Epithelial cell of proximal tubule (primary cell): Measurements from ENCODE around the gene WNT2. TPM values are rescaled to one million over a fixed set of nuclear protein-coding genes. Genes with fewer than 3 reads are reported as not detected.

Source experiments
- DNase-seq: peaks from one replicate; pipeline ENCODE4 v3.0.0-alpha.2; 2011; ENCODE audit warnings: low read depth
- H3K4me3 ChIP-seq: 2 replicates; pipeline ENCODE4 v1.5.1; 2011; ENCODE audit warnings: low read depth, mild to moderate bottlenecking, low read length
- CTCF ChIP-seq: conservative IDR thresholded peaks from 2 replicates; pipeline ENCODE4 v1.5.1; 2012; ENCODE audit warnings: low read depth, mild to moderate bottlenecking, low read length
- total RNA-seq: library from RNA; depleted of rRNA; stranded (reverse); fragments of >200 nt; gene quantifications from 2 replicates; pipeline ENCODE4 v1.2.3, GENCODE V29; 2015

The WNT2 gene
- total RNA-seq, 1 donor from 2014 or later, result not detected

DNA sequence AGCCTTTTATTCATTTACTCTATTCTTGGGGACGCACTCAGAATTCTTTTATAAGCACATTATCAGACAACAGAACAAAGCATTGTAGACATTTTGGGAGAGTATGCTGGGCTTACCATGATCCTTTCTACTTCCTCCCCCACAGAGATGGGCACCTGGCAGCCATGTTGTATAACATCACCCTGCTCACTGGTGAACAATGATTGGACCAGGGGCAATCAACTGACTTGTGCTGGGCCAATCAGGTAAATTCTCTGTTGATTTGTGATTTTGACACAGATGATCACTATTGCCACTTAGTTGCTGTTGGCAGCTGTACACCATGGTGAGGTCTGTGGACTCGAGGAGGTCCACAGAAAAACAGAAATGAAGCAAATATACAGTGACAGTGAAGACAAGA lies 43.7 kb downstream of the WNT2 start:
- TF ChIP-seq CTCF, result no peak
- no peak overlapping the region for H3K4me3 ChIP-seq
- no peak for DNase-seq

DNA sequence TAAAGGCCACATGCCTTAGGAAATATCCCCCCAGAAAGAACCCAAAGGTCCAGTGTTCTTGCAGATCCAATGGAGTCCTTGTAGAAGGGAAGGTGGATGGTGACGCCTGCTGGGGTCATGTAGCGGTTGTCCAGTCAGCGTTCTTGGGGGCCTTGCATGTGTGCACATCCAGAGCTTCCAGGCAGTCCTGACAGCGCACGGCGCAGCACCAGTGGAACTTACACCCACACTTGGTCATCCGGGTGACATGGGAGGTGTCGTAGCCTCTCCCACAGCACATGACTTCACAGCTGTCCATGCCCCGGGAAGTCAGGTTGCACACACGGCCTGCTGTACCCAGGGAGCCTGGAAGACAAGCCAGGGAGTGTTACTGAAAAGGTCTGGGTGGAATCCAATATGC lies 44.8 kb downstream of the WNT2 start:
- no peak for DNase-seq
- no peak overlapping the region for H3K4me3 ChIP-seq
- TF ChIP-seq CTCF, result no peak

DNA sequence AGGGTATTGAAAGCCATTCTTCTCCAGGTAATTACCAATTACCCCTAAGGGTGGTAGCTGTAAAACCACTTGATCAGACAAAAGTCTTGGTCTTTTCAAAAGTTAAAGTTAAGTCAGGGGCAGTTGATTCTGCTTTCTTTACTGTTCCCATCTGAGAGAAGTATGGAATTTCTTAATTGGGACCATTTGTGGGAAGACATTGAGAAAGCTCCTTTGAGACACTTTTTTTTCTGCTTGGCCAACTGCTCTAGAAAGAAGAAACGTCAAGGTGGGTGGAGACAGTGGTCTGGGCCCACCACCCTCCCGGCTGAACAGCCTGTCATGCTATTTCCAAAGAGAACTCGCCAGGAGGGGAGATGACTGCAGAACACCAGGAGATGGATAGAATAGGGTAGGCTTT lies 45.3 kb downstream of the WNT2 start:
- no peak for DNase-seq
- no peak for TF ChIP-seq CTCF
- no peak overlapping the region for H3K4me3 ChIP-seq

DNA sequence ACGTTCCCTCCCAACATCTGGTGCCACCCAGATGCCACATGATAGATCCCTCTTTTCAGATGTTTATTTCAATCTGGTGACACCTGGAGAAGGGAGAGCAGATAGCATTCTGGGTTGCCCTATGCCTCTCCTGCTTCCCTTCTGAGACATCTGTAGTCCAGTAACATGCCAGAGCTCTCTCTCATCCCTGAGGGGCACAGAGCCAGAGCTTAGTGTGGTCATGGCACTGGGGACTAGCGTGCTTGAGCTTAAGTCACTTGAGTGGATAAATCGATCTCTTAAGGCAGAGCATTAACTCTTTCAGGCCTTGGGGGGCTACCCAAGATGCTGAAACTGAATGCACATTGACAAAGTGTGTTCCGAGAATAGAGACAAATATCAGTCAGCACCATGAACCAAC lies 47.9 kb downstream of the WNT2 start:
- no peak for DNase-seq
- no peak overlapping the region for H3K4me3 ChIP-seq
- TF ChIP-seq CTCF, result no peak

GRCh38 chr7:117273814-117274225 lies 49.0 kb downstream of the WNT2 start:
- H3K4me3 ChIP-seq, result no peak overlapping the region
- TF ChIP-seq CTCF, result no peak
- no peak for DNase-seq

GRCh38 chr7:117273325-117273724 lies 49.5 kb downstream of the WNT2 start:
- no peak overlapping the region for H3K4me3 ChIP-seq
- DNase-seq, result no peak
- TF ChIP-seq CTCF, result no peak

DNA sequence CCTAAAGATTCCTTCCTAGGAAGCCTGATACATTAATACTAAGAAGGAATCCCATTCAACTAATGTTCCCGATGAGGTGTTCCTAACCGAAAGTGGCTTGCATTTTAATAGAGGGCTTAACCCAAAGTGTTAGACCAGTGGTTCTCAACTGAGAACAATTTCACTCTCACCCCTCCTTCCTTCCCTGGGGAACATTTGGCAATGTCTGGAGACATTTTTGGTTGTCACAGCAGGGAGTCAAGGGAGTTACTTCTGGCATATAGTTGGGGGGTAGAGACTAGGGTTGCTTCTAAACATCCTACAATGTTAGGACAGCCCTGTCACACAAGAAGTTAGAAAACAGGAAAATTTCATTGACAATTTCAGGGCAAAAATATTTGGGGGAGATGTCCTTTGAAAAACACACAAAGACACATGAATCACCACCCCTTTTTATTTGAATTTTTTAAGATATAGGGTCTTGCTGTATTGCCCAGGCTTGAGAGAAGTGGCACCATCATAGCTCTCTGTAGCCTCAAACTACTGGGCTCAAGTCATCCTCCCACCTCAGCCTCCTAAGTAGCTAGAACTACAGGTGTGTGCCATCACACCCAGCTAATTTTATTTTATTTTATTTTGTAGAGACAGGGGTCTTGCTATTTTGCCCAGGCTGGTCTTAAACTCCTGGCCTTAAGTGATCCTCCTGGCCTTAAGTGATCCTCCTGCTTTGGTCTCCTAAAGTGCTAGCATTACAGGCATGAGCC lies 50.7 kb downstream of the WNT2 start:
- no peak overlapping the region for H3K4me3 ChIP-seq

More for the DNA sequence above, 50.7 kb downstream of the WNT2 start:
- DNase-seq, result no peak
- no peak for TF ChIP-seq CTCF
